Measurements from ENCODE around the gene TMTC2.

DNA sequence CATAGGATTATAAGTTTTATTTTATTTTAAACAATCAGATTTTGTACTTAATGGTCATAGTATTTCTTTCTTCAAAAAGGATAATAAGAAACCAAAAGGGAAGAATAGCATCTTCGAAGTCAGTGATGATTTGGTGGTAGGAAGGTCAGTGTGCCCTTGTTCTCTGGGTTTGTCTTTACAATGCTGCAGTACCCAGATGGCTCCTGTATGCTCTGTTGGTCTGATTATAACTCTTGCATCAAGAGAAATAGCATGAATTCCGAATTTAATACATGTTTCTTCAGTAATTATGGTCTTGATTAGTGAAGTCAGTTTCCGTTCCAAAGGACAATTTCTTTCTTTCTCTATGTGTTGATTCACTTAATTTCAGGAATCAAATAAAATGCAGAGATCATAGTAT, 180.2 kb downstream of the TMTC2 start:
- TF ChIP-seq EZH2 (IDR thresholded peaks at IDR 0.05; ENCODE audit: insufficient read depth, poor library complexity, severe bottlenecking) (no peak), EZH2phosphoT487 (IDR thresholded peaks at IDR 0.05; ENCODE audit: insufficient read depth, low read depth) (no peak)

Data from GM23248 (cell line).